ENCODE data around the gene ATF7.

Gene ATF7

DNA sequence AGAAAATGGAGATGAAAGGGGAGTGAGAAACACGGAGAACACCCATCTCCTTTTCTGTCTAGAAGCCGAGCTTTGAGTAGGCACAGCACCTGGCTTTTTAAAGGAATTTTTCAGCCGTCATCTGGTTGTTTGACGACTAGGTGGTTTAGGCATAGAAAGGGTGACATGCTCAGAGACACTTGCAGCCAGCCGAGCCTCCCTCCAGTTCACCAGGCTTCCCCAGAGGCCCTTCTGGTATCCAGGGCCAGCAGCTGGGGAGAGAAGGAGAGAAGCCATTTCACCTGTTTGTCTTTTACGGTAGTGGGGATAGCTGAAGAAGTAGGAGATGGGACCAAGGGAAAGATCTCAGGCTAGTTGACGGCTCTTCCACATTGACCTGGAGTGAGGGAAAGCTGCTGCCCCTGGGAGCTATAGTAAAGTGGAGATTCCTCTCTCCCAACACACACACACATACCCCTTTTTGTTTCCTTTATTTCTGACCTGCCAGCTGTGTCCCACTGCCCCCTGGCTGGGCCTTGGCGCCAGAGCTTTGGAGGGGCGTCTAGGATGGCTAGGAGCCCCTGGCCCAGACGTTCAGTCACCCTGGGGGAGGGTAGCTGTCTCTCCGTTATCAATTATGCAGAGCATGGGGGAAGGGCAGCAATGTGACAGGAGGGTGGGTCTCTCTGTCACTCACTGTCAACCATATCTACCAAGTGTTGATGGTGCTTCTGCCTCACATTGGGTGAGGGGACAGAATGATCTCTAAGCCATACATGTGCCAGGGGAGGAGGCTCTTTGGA, 132.4 kb downstream of the ATF7 start:
- H3K4me3 ChIP-seq (ENCODE audit: low read depth, low read length), result no peak overlapping the region

GRCh38 chr12:53492830-53493609, 133.2 kb downstream of the ATF7 start:
- TF ChIP-seq, protein P1, sequence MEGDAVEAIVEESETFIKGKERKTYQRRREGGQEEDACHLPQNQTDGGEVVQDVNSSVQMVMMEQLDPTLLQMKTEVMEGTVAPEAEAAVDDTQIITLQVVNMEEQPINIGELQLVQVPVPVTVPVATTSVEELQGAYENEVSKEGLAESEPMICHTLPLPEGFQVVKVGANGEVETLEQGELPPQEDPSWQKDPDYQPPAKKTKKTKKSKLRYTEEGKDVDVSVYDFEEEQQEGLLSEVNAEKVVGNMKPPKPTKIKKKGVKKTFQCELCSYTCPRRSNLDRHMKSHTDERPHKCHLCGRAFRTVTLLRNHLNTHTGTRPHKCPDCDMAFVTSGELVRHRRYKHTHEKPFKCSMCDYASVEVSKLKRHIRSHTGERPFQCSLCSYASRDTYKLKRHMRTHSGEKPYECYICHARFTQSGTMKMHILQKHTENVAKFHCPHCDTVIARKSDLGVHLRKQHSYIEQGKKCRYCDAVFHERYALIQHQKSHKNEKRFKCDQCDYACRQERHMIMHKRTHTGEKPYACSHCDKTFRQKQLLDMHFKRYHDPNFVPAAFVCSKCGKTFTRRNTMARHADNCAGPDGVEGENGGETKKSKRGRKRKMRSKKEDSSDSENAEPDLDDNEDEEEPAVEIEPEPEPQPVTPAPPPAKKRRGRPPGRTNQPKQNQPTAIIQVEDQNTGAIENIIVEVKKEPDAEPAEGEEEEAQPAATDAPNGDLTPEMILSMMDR (IDR thresholded peaks at IDR 0.05; ENCODE audit: low read depth, low read length), result no peak
- H3K4me3 ChIP-seq (ENCODE audit: low read depth, low read length), result peak overlapping the region; percentile 53

More for the DNA sequence above, 132.4 kb downstream of the ATF7 start:
- TF ChIP-seq, protein P1 (IDR thresholded peaks at IDR 0.05; ENCODE audit: low read depth, low read length), result no peak

DNA sequence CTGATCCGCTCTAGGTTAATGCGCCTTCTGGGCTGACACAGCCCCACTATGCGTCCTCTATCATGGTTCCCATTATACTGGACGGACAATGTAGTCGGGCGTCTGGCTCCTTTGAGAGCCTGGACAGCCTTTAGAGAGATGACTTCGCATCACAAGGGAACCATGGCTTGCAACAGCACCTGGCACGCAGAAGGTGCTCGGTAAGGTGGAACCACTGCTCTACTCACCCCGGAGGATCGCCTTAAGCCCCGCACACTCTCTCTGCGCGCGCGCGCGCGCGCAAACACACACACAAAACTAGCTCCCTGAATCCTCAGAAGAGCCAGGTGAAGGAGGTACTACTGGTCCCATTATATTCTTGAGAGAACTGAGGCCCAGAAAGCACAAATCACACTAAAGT, 134.0 kb downstream of the ATF7 start:
- H3K4me3 ChIP-seq (ENCODE audit: low read depth, low read length), result peak overlapping the region; percentile 53; the same call in 1 of the 2 replicates
- TF ChIP-seq, protein P1 (IDR thresholded peaks at IDR 0.05; ENCODE audit: low read depth, low read length), result no peak

DNA sequence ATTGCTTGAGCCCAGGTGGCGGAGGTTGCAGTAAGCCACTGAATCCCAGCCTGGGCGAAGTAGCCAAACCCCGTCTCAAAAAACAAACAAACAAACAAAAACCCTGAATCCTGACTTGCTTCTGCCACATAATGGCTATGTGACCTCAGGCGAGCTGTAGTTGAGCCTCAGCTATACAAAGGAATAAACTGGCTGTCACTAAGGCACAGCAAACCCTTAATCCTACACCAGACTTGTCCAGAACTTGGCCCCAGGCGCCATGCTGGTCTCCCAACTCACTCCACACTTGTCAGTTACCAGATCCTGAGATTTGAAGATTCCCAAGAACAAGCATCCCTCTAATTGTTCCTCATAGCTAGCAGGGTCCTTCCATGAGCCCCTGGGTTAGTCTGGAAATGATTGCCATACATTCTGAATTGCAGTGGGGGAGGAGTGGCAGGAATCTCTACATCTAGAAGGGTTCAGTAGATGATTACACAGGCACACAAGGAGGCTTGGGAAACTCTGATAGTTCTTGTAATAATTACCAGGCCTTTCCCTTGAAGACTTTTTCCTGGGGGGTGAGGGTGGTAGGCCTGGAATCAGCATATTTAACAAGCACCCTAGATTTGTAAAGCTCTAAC, 136.8 kb downstream of the ATF7 start:
- H3K4me3 ChIP-seq (ENCODE audit: low read depth, low read length), result no peak overlapping the region
- TF ChIP-seq, protein P1 (IDR thresholded peaks at IDR 0.05; ENCODE audit: low read depth, low read length), result no peak

DNA sequence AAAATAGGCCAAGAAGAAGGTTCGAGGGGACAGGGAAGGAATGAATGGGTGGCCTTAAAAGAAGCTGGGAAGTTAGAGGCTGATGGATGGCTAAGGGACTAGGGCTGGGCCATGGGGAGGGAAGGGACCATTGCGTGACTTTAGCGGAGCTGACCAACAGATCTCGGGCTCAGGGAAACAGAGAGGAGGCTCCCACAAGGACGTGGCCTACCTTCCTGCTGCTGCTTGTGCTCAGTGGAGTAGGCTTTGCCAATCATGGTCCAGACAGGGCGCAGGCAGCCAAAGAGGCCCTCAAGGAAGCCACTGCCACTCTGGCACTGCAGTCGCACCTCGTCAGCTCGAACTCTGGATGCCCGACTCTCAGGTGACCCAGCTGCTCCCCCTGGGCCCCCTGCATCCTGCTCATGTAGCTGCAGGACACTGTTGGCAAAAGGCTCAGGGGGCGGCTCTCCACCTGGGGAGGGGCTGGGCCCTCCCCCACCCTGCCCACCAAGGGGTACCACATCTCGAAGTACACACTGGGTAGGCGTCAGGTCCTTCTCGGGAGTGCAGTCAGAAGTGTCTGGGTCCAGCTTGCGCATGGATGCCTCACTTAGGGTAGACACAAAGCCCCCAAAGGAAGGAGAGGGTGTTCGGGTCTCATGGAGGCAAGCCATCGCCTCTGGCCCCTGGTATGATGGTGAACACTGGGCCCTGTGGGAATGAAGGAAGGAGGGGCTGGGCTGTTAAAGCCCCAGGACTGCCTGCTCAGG, 139.3 kb downstream of the ATF7 start:
- H3K4me3 ChIP-seq (ENCODE audit: low read depth, low read length), result no peak overlapping the region
- TF ChIP-seq, protein P1 (IDR thresholded peaks at IDR 0.05; ENCODE audit: low read depth, low read length), result no peak

DNA sequence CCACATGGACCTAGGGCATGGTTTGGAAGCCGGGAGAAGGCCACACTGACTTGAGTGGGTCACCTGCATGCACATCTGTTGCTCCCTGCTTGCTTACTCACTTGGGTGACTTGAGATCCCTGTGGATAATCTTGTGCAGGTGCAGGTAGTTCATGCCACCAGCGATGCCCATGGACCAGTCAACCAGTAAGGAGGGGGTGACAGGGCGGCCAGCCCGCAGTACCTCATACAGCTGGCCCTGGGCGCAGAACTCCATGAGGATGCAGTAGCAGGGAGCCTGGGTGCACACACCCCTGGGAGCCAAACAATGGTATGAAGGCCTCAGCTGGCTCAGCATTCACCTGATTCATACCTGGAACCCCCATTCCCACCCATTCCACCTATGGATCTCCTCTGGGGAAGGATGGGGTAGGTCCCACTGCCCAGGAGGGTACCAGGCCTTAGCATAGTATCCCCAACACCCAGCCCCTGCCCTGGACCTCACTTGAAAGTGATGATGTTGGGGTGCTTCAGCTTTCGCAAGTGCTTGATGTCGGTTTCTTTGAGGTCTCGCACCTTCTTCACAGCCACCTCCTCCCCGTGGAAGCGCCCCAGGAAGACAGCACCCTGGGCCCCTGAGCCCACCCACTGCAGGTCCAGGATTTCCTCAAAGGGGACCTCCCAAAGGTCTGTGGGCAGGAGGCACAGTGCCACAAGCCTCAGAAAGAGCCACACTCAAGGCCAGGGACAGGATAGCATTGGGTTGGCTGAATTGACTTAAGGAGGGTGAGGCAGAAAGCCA, 140.0 kb downstream of the ATF7 start:
- H3K4me3 ChIP-seq (ENCODE audit: low read depth, low read length), result no peak overlapping the region
- TF ChIP-seq, protein P1 (IDR thresholded peaks at IDR 0.05; ENCODE audit: low read depth, low read length), result no peak

Data from WI38 (cell line).